HS-5 (cell line): ENCODE data around the gene SNAI3.

Source experiments
- DNase-seq: peaks from one replicate; pipeline ENCODE4 v3.0.0-alpha.2; 2012; ENCODE audit warnings: low read depth

The SNAI3 gene

DNA sequence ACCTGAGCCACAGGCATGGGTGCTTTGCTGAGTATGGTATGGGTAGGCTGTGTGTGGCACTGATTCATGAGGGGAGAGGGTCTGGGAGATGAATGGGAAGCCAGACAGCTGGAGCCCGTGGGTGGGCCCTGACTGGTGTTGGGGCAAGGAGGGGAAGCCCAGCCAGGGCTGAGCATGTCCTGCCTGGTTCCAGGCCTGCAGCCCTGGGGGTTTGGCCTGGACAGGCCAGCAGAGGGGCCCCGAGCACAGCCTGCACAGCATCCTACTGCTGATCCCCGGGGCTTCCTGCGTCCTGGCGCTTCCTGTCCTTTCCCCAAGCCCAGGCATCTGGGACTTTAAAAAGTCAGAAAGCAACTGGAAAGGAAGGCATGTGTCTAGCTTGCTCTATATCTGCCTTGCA lies 18.8 kb downstream of the SNAI3 start:
- DNase-seq = no peak

- DNase-seq = no peak
Measured at GRCh38 chr16:88665570-88665969, 20.7 kb downstream of the SNAI3 start.

DNA sequence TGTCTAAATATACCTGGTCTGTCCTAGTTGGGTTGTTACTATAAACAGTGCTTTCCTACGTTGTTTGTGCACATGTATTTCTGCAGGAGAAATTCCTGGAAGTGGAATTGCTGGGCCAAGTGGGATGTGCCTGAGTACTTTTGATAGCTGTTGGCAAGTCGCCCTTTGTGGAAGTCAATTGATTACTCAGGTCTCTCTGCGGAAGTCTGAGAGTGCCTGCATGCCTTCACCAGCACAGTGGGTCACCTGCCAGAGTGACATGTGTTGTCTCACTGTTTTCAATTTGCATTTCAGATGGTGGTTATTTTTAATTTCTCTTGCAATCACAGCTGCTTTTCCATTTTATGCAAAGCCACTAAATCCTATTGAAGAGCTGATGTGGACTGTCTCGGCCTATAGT lies 21.2 kb downstream of the SNAI3 start:
- DNase-seq = no peak

DNA sequence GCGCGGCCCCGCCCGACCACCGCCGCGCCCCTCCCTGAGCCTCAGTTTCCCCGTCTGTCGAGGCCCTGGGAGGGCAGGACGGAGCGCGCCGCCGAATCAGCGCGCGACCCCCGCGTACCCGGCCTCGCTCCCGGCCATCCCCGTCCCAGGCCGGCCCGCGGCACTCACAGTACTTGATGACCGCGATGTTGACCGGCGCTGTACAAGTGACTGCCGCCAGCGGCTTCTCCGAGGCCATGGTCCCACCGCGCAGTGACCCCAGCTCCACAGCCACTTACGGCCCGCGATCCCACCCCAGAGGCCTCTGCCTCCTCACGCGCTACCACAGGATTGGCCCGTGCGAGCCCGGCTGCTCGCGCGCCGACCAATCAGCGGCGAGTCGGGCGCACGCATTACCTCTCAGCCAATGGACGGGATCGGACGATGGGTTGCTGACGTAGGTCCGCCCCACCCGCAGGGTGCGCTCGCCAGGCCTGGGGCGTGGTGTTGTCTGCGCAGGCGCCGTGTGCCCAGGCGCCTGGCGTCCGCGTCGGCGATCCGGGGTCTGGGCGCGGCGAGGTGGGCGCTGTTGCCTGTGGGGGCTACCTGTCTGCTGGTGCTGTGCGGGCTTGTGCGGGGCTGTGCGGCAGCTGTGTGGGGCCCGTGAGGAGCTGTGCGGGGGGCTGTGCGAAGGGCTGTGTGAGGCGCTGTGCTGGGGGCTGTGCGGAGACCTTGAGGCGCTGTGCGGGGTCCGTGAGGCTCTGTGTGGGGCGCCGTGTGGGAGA lies 23.3 kb downstream of the SNAI3 start, which contains the start of gene MVD:
Gene MVD, minus strand, starts transcription at position 249 of the 764 bp plus-strand sequence. Its CDS starts 11 bp downstream, at position 238.
- peak; percentile 70 for DNase-seq

DNA sequence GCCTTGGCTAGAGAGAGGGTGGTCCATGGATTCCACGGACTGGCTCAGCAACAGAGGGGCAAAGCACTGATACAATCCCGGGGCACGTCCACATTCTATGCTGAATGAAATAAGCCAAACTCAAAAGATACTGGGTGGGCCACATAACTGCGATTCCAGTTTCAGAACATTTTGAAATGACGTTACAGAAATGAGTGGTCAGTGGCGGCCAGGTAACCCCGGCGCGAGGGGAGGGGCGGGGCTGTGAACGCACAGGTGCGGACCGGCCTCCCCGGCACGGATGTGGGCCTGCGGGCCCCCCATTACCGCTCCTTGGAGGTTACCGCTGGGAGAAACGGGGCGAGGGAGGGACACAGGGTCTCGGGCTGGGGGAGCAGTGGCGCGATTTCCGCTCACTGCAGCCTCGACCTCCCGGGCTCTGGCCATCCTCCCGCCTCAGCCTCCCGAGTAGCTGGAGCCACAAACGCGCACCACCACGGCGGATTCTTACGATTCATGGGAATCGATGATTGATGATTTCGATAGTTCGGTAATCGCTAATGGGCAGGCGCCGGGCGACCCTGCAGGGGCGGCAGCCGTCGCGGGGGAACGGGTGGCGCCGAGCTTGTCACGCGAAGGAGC lies 24.0 kb downstream of the SNAI3 start:
- no peak for DNase-seq

- DNase-seq = no peak
Measured at GRCh38 chr16:88661468-88661867, 24.8 kb downstream of the SNAI3 start.

- no peak for DNase-seq
Measured at GRCh38 chr16:88659160-88659559, 27.1 kb downstream of the SNAI3 start.

DNA sequence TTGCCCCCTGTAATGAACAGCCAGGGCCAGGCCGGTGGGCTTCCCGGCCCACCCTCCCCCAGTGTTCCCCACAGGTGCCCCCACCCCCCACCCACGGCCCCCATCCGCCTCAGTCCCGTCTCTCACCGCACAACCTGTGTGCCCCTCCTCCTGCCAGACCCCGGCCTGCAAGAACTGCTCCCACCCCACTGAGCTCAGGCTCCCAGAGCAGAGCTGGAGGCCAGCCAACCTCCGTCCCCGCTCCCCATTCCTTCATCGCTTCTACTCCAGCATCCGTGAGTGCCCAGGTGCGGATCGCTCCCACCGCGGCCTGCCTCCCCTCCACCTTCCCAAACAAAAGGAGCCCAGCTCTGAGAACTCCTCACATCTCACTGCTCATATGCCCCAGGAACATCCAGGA lies 27.6 kb downstream of the SNAI3 start:
- DNase-seq = no peak

DNA sequence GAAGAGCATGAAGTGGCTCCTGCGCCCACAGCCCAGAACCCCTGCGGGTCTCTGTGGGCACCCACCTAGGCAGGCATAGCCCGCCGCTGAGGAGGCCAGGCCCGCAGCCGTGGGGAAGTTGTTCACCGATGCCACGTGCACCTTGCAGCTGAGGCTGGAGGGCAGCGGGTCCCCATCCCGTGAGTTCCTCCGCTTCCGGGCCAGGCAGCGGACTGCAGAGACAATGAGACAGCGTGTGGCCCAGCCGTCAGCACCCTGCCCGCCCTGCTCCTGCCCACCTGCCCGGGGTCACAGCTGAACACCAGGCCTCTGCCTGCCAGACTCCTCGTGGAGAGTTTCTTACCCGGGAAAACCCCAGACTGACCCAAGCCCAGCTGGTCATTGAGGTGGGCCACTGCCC lies 28.9 kb downstream of the SNAI3 start:
- no peak for DNase-seq

DNA sequence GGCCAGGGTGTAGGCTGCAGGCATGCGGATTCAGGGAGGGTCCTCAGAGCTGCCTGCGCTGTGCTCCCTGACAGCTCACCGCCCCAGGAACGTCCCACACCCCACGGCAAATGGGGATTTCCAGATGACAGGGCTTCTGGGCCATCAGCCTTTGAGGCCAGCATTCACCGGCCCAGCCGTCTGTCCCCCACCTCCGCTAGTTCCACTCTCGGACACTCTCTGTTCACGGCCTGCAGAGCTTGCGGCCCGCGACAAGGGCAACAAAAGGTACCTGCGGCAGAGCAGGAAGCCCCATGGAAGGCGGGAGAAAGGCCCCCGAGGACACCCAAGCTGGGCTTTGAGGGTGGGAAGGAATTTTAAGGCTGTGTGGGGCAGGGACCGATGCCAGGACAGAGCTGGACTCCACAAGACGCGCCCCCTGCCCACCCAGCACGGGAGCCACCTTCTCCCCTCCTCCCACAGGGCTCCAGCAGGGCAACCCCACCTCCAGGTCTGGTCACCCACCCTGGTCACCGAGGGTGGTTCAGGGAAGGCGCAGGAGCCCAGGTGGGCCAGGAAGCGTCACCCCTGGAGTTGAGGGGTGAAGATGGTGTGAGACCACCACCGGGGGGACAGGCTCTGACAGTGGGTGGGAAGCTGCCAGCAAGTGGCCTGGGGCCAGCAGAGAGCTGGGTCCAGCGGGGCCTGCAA lies 29.9 kb downstream of the SNAI3 start:
- DNase-seq = no peak

DNA sequence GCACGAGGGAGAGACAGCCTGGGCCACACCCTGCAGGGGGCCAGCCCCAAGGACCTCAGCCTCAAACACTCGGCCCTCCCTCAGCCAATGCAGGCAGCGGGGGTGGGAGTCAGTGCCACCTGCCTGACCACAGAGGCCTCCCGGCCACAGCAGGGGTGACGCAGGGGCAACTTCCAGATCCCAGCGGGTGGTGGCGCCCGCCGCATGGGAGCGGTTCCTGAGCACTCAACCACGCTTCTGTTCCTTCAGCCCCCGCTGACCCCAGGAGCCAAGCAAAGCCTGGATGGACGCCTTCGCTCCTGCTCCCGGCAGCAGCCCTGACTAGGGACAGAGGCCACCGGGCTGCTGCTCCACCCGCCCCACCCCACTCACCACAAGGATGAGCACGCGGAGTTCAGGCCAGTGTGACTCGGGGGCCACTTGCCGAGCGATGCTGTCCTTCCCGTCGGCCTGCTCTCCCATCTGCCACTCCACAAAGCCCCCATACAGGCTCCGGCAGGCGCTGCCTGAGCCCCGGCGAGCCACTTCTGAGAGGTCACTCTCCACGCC lies 30.5 kb downstream of the SNAI3 start:
- DNase-seq = no peak

- no peak for DNase-seq
Measured at GRCh38 chr16:88655053-88655732, 31.1 kb downstream of the SNAI3 start.

- DNase-seq = no peak
Measured at GRCh38 chr16:88654363-88655052, 31.8 kb downstream of the SNAI3 start.

DNA sequence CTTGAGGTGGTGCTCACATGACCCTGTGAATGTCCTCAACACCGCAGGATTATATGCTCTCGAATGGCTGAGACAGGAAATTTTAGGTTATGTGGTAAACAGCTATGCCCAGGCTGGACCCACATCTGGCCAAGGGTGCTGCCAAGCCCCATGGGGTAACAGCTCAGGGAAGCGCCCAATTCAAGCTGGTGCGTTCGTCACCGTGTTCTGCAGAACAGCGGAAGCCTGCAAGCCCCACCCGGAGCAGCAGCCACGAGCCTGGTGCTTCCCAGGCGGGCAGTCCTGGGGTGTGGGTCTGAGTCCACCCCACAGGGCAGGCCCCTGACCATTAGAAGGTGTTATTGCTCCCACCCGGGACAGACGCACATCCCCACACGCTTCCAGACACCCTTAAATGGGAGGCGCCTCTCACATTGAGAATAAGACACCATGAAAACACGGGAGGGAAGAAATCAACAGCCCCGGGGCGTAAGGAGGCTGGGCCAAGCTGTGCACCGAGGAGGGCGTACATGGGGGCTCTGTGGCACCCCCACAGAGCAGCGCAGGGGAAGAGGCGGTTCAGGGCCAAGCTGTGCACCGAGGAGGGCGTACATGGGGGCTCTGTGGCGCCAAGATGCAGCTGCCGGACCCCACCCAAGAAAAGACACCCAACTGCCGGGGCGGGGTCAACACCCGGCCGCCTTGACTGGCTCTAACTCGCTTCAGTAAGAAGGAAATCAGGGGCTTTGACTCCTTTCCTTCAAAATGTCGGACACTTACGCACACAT lies 32.5 kb downstream of the SNAI3 start:
- DNase-seq = no peak

DNA sequence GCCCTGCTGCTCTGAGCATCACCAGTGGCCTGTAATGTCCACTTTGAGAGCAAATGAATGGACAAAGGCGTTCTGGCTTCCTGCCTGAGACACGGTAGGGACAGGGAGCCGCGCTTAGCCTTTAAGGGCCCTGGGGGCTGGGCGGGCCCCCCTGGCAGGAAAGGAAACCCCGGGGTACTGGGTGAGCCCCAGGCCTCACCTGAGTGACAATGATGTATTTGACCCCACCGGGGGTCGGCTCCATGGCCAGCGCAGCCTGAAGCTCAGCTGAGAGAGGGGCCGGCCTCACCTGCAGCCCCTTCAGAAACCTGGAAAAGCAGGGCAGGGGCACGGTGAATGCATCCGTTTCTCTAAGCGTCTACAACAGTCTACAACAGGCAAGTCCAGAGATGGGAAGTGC lies 33.2 kb downstream of the SNAI3 start:
- no peak for DNase-seq

GRCh38 chr16:88652762-88653063 lies 33.6 kb downstream of the SNAI3 start:
- no peak for DNase-seq

- DNase-seq = no peak
Measured at GRCh38 chr16:88651989-88652761, 34.1 kb downstream of the SNAI3 start.

DNA sequence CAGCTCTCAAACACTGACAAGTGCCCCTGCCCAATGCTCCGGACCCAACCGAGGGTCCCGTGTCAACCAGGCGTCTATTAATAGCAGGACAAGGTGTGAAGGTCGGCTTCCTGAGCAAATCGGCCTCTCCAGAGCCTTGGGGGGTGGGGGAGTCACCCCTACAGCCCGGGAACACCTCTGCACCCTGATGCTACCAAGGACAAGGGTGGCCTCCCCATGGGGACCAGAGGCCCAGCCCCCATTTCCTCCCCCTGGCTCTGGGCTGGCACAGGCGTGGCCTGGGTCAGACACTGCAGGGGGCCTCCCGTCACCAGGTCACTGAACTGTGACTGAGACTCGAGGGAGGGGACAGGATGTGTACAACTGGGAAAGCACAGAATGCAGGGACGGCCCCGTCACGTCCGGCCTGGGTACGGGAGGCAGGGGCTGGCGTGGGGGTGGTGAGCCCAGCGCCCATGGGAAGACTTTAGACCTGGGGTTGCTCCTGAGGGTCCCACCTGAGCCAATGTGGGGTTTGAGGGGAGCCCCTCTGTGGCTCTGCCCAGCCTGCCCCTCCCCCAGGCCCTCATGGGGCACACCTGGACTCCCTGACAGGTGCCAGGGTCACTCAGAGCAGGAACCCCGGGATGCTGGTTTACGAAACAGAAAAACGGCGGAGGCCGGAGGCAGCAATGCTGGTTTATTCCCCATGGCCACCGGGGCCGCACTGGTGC lies 34.9 kb downstream of the SNAI3 start:
- DNase-seq = no peak

DNA sequence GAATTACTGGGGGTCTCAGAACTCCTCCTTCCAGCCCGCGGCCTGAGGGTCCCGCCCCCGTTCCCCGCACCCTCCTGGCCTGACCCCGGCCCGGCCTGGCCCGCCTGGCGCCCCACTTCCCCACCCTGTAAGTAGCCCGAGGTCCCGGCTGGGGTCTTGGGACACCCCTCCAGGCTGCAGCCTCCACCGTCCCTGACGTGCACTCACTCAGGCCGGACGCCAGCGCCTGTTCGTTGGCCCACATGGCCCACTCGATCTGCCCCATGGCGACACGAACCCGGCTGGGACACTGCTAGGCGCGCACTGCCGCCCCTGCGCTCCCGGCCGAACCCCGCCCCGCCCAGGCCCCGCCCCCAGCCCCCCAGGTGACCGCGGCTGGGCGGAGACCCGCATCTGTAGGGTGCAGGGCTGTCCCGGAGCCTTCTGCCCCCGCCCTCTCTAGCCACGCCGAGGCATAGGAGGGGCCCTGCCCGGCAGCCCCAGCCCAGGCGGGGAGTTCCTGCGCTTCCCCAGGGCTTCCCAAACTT lies 35.5 kb downstream of the SNAI3 start, which contains the start of gene CYBA:
Gene CYBA, minus strand, starts transcription at position 305 of the 527 bp plus-strand sequence. Its CDS starts 40 bp downstream, at position 265.
- no peak for DNase-seq
